ENCODE measurements around the gene SDHAF4.
"Not testable (repeated sequence)": the region's sequence is repeated elsewhere in the genome, so short reads cannot be mapped to it uniquely, and the experiment has no call there.

The SDHAF4 gene

GRCh38 chr6:70566751-70567382 is at the start of gene SDHAF4:
Gene SDHAF4, plus strand, starts transcription at chr6:70566930. Its CDS starts 11 bp downstream, at chr6:70566941.
- peak; percentile 71 to 79 for DNase-seq

GRCh38 chr6:70518723-70519122 is 48.0 kb upstream of the SDHAF4 start:
- no peak for DNase-seq

- DNase-seq, result no peak
Observed at GRCh38 chr6:70520575-70520974, 46.2 kb upstream of the SDHAF4 start.

- no peak for DNase-seq
Observed at GRCh38 chr6:70524721-70525286, 41.9 kb upstream of the SDHAF4 start.

- DNase-seq, result no peak
Observed at GRCh38 chr6:70527071-70527737, 39.5 kb upstream of the SDHAF4 start.

GRCh38 chr6:70530023-70530422 is 36.7 kb upstream of the SDHAF4 start:
- DNase-seq, result no peak

- DNase-seq, result no peak
Observed at GRCh38 chr6:70531133-70531532, 35.6 kb upstream of the SDHAF4 start.

GRCh38 chr6:70537266-70537665 is 29.5 kb upstream of the SDHAF4 start:
- no peak for DNase-seq

- no peak for DNase-seq
Observed at GRCh38 chr6:70538376-70538775, 28.4 kb upstream of the SDHAF4 start.

GRCh38 chr6:70547313-70547712 is 19.4 kb upstream of the SDHAF4 start:
- DNase-seq, result no peak

- no peak for DNase-seq
Observed at GRCh38 chr6:70547905-70548304, 18.8 kb upstream of the SDHAF4 start.

GRCh38 chr6:70549327-70549726 is 17.4 kb upstream of the SDHAF4 start:
- DNase-seq, result no peak

GRCh38 chr6:70551566-70551965 is 15.2 kb upstream of the SDHAF4 start:
- no peak for DNase-seq

- not testable (repeated sequence) for DNase-seq
Observed at GRCh38 chr6:70552286-70552940, 14.3 kb upstream of the SDHAF4 start.

- DNase-seq, result no peak
Observed at GRCh38 chr6:70552974-70553373, 13.8 kb upstream of the SDHAF4 start.

- DNase-seq, result no peak
Observed at GRCh38 chr6:70557998-70558397, 8.7 kb upstream of the SDHAF4 start.

- not testable (repeated sequence) for DNase-seq
Observed at GRCh38 chr6:70562401-70562800, 4.3 kb upstream of the SDHAF4 start.

- no peak for DNase-seq
Observed at GRCh38 chr6:70563530-70563929, 3.2 kb upstream of the SDHAF4 start.

- DNase-seq, result no peak
Observed at GRCh38 chr6:70574643-70575042, 7.9 kb downstream of the SDHAF4 start.

GRCh38 chr6:70575899-70576495 is 9.3 kb downstream of the SDHAF4 start:
- no peak for DNase-seq

- no peak for DNase-seq
Observed at GRCh38 chr6:70586114-70586513, 19.4 kb downstream of the SDHAF4 start.

- no peak for DNase-seq
Observed at GRCh38 chr6:70590400-70590799, 23.7 kb downstream of the SDHAF4 start.

GRCh38 chr6:70592391-70593117 is 25.8 kb downstream of the SDHAF4 start:
- no peak for DNase-seq

All from NCI-H187 (cell line).